Heart right ventricle (tissue), 16 donors: ENCODE measurements around the gene KCNIP1. TPM values are rescaled to one million over a fixed set of nuclear protein-coding genes. Genes with fewer than 3 reads are reported as not detected.

Experiments used
- ATAC-seq, 8 donors: fragments of 200-7000 bp; cut with Tn5 transposase; one replicate each; pipeline ENCODE4 v1.9.1; 2020; ENCODE audit warnings: mild to moderate bottlenecking in 8 of 8, moderate library complexity in 8 of 8, moderate number of reproducible peaks in 1 of 8
- DNase-seq, 2 donors: peaks; one replicate each; pipeline ENCODE4 v3.0.0-alpha.2; 2020
- H3K27ac ChIP-seq, 10 donors: fragments of 200-600 bp; sonication (generic) in 2 of 10; one replicate each; pipeline versions ENCODE4 v1.5.0 to v1.8.0; 2020 to 2022; ENCODE audit warnings: mild to moderate bottlenecking in 3 of 10
- H3K27me3 ChIP-seq, 7 donors: fragments of 200-600 bp; one replicate each; pipeline ENCODE4 v1.8.0; 2021 to 2022; ENCODE audit warnings: mild to moderate bottlenecking in 2 of 7
- H3K36me3 ChIP-seq, 9 donors: fragments of 200-600 bp; sonication (generic) in 1 of 9; one replicate each; pipeline versions ENCODE4 v1.5.0 to v1.8.0; 2020 to 2022; ENCODE audit warnings: mild to moderate bottlenecking in 2 of 9
- H3K4me1 ChIP-seq, 9 donors: fragments of 200-600 bp; sonication (generic) in 1 of 9; one replicate each; pipeline versions ENCODE4 v1.5.0 to v1.8.0; 2020 to 2022; ENCODE audit warnings: mild to moderate bottlenecking in 4 of 9
- H3K4me3 ChIP-seq, 10 donors: fragments of 200-600 bp; sonication (generic) in 2 of 10; one replicate each; pipeline versions ENCODE4 v1.5.0 to v1.8.0; 2020 to 2022; ENCODE audit warnings: mild to moderate bottlenecking in 7 of 10, moderate library complexity in 2 of 10
- H3K9me3 ChIP-seq, 11 donors: fragments of 200-600 bp in 10 of 11; sonication (generic) in 2 of 11; one replicate each; pipeline versions ENCODE4 v1.5.0 to v1.8.0; 2013 to 2022; ENCODE audit warnings: mild to moderate bottlenecking in 2 of 11, control low read depth in 1 of 11, moderate library complexity in 1 of 11
- CTCF ChIP-seq, 9 donors: fragments of 200-600 bp; sonication (generic) in 2 of 9; IDR thresholded peaks; one replicate each; pipeline versions ENCODE4 v1.5.0 to v1.8.0; 2021 to 2022; ENCODE audit warnings: antibody characterized with exemption in 9 of 9, mild to moderate bottlenecking in 5 of 9, moderate library complexity in 1 of 9
- WGBS, 2 donors: extraction: QIAGEN DNeasy Blood & Tissue Kit; methylation state at CpG; one replicate each; pipeline ENCODE4 v1.1.7; 2013; ENCODE audit warnings: inconsistent platforms in 1 of 2; 5-methylcytosine and 5-hydroxymethylcytosine counted together
- intact Hi-C, 10 donors: fragments of 100-400 bp; cut with DNase I; formaldehyde crosslinking; loops; one replicate each; pipeline versions ENCODE4 v1.11.1 to v1.14.2; 2022
- polyA plus RNA-seq, 2 donors: library from polyadenylated mRNA; stranded (reverse); fragments of 200-250 nt; gene quantifications; one replicate each; pipeline ENCODE4 v1.2.3, GENCODE V29; 2013
- total RNA-seq, 10 donors: library from RNA; stranded (reverse); fragmentation: NEBNext Ultra II Directional in 3 of 10; extraction: Animal tissue kit (Norgen Biotek cat#: 25700) in 3 of 10; gene quantifications; one replicate each; pipeline versions ENCODE4 v1.2.1 to v1.2.4, GENCODE V29; 2021 to 2023
- donor health status: Arrhythmogenic right ventricular cardiomyopathy.
- donor health status: ischemic (EF 13 %, LVEDD 7.1; RV severe dilation, severe dysfunction).
- donor health status: healthy with polysubstance abuse.
- donor health status: DM: no; HTN: yes; CAD: no.
- donor health status: DM: no; HTN: no; CAD: no.
- donor health status: ischemic (EF 25% LVEDD 6.9; RV normal size, moderate dysfunction).
- donor health status: ischemic (EF 25% LVEDD 5.7; RV mildly dilated, moderate dysfunction).
- donor health status: healthy.
- donor health status: DM: yes; HTN: yes; CAD: no.
- donor health status: Ischemic cardiomyopathy.
- donor health status: ischemic (EF 35%, LVEDD 5.7; RV mildly dilated, moderate dysfunction).
- donor health status: nonischemic (EF 11% LVEDD 7.7; RV severe dilation, severe dysfunction).
- donor health status: DM: yes; HTN: yes; CAD: no.
- donor health status: PGD.
- donor health status: ischemic (EF 29% LVEDD 5.4; RV normal size, mild dysfunction).
- donor health status: nonischemic (EF 23%, LVEDD 6.1; RV moderate dilation, normal function).

KCNIP1 gene
- total and polyA plus RNA-seq, 12 donors = 0.06 to 0.67 (median 0.21) TPM; not detected in 7

GRCh38 chr5:170570476-170570875, 66.7 kb downstream of the KCNIP1 start:
- Histone ChIP-seq H3K9me3 (no peaks in the 10 kb centered on the region), H3K36me3 (no peaks in the 10 kb centered on the region), H3K4me1 (peaks cover 0 to 4% (median 0%) of the 10 kb centered on the region in 9 donors), H3K4me3 (no peak overlapping the region), H3K27me3 (peaks cover 0 to 42% (median 7%) of the 10 kb centered on the region in 7 donors), H3K27ac (no peak overlapping the region)
- ATAC-seq = no peak
- intact Hi-C loops = no loop called here
- TF ChIP-seq CTCF (IDR thresholded peaks at IDR 0.05) = no peak
- 62 to 65% methylated on average over 8 of the region's 8 CpGs for WGBS, 2 donors
- no peak for DNase-seq

DNA sequence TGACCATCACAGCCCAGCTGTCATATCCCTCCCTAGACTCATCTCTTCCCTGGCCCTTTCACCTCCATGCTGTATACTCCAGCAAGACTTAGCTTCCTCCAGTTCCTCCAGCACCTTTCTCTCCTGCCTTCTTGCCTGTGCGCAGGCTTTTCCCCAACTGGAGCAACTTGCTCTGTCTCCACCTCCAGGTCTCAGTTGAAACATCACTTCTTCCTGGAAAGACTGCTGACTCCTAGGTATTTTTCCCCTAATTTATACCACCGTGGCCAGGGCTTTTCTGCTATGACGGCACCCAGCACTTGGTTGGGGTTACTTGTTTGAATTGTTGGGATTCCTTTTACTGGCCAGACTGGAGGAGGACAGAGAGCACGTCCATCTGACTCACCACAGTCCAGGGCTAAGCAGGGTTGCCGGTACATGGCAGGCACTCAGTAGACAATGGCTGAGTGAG, 67.5 kb downstream of the KCNIP1 start:
- Histone ChIP-seq H3K4me1 (peaks cover 0 to 4% (median 0%) of the 10 kb centered on the region in 9 donors), H3K9me3 (peaks cover 0 to 7% (median 0%) of the 10 kb centered on the region in 11 donors), H3K27me3 (peaks cover 0 to 42% (median 7%) of the 10 kb centered on the region in 7 donors), H3K27ac (no peak overlapping the region), H3K36me3 (no peaks in the 10 kb centered on the region), H3K4me3 (no peak overlapping the region)
- TF ChIP-seq CTCF (IDR thresholded peaks at IDR 0.05) = no peak
- no peak for ATAC-seq
- intact Hi-C loops = no loop called here
- WGBS, 2 donors = 70 to 73% methylated on average over 5 of the region's 5 CpGs
- no peak for DNase-seq

GRCh38 chr5:170571875-170572852, 68.3 kb downstream of the KCNIP1 start:
- DNase-seq (no peak), ATAC-seq (no peak)
- Histone ChIP-seq H3K9me3 (peaks cover 0 to 7% (median 0%) of the 10 kb centered on the region in 11 donors), H3K4me1 (peaks cover 0 to 4% (median 0%) of the 10 kb centered on the region in 9 donors), H3K27me3 (peaks cover 0 to 42% (median 7%) of the 10 kb centered on the region in 7 donors), H3K36me3 (no peaks in the 10 kb centered on the region), H3K27ac (no peak overlapping the region), H3K4me3 (no peak overlapping the region)
- intact Hi-C loops = no loop called here
- TF ChIP-seq CTCF (IDR thresholded peaks at IDR 0.05) = no peak
- WGBS, 2 donors = 61 to 67% methylated on average over 16 of the region's 16 CpGs

- no peak overlapping the region for H3K27ac ChIP-seq
- H3K27me3 ChIP-seq = peaks cover 0 to 42% (median 7%) of the 10 kb centered on the region in 7 donors
- no peak overlapping the region for H3K4me3 ChIP-seq
- 79 to 81% methylated on average over 4 of the region's 4 CpGs for WGBS, 2 donors
- peaks cover 0 to 7% (median 0%) of the 10 kb centered on the region in 11 donors for H3K9me3 ChIP-seq
- ATAC-seq = no peak
- no peak for DNase-seq
- no peak for TF ChIP-seq CTCF (IDR thresholded peaks at IDR 0.05)
- intact Hi-C loops = no loop called here
- peaks cover 0 to 4% (median 0%) of the 10 kb centered on the region in 9 donors for H3K4me1 ChIP-seq
- no peaks in the 10 kb centered on the region for H3K36me3 ChIP-seq
Observed at GRCh38 chr5:170573114-170573513, 69.3 kb downstream of the KCNIP1 start.
